ENCODE measurements around the gene TOP2A. TPM values are rescaled to one million over a fixed set of nuclear protein-coding genes. Genes with fewer than 3 reads are reported as not detected.
A peak's percentile ranks its signal among the peaks of the same experiment; 100 is the strongest.

TOP2A gene
- total RNA-seq, 1 donor = 14.5 TPM

DNA sequence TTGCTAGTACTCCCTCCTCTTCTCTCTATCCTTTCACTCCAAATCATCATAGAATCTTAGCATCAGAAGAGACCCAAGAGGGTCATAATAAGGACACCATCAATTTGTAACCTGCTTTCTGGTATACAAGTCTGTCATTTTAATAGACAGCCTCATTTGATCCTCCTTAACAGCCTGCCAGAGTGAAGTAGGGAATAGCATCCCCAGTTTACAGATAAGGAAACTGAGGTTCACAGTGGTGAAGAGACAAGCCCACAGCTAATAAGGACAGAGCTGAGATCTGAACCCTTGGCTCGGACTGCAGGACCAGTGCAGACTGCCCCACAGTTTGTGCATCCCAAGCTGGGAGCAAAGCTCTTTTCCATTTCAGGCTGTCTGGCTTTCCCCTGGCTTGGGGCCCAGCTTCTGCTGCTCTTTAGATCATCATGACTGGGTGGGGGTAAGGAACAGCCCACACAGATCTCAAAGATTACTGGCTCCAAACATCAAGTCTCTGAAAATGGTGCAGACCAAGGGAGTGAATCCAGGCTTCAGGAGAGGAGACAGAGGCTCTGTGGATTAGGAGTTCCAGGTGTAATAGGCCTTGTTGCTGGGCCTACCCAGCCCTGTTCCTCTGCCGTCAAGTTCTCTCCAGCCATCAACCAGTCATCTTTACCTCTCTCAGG, 15.3 kb upstream of the TOP2A start:
- Histone ChIP-seq H3K36me3 (ENCODE audit: insufficient read depth, low read length) (no peaks in the 10 kb centered on the region), H3K79me2 (ENCODE audit: insufficient read depth, low read length) (no peaks in the 10 kb centered on the region), H3K27ac (ENCODE audit: low read depth, low read length) (peak overlapping the region; percentile 2), H3K4me3 (ENCODE audit: insufficient read depth, low read length) (no peak overlapping the region), H4K20me1 (ENCODE audit: insufficient read depth, low read length) (no peaks in the 10 kb centered on the region), H3K9me3 (ENCODE audit: low read depth, low read length) (no peaks in the 10 kb centered on the region), H3K27me3 (ENCODE audit: insufficient read depth, low read length) (no peaks in the 10 kb centered on the region), H2AFZ (ENCODE audit: low read length) (peak overlapping the region; percentile 86), H3K4me2 (ENCODE audit: insufficient read depth, low read length) (no peak overlapping the region), H3K4me1 (ENCODE audit: insufficient read depth, low read length) (peaks cover 9% of the 10 kb centered on the region)
- TF ChIP-seq, protein P1, sequence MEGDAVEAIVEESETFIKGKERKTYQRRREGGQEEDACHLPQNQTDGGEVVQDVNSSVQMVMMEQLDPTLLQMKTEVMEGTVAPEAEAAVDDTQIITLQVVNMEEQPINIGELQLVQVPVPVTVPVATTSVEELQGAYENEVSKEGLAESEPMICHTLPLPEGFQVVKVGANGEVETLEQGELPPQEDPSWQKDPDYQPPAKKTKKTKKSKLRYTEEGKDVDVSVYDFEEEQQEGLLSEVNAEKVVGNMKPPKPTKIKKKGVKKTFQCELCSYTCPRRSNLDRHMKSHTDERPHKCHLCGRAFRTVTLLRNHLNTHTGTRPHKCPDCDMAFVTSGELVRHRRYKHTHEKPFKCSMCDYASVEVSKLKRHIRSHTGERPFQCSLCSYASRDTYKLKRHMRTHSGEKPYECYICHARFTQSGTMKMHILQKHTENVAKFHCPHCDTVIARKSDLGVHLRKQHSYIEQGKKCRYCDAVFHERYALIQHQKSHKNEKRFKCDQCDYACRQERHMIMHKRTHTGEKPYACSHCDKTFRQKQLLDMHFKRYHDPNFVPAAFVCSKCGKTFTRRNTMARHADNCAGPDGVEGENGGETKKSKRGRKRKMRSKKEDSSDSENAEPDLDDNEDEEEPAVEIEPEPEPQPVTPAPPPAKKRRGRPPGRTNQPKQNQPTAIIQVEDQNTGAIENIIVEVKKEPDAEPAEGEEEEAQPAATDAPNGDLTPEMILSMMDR (IDR thresholded peaks at IDR 0.05; ENCODE audit: extremely low read depth, low read depth, low read length) = no peak
- DNase-seq (ENCODE audit: insufficient read length, low spot score, missing footprints) = peak; percentile 91

DNA sequence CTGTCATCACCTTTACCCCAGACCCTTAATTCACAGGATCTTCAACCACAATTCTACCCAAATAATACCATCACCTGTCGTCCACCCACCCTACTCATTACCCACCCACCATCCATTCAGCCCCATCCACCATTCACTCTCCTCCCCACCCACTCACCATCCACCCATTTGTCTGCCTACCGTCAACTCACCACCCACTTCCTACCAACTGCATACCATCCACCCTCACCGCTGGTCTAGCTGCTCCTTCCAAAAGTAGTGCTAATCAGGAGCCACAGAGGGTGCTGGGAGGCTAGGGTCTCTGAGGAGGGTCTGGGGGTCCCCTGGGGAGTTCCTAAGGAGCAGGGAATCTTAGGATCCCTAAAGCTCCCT, 13.5 kb upstream of the TOP2A start:
- Histone ChIP-seq H3K27me3 (ENCODE audit: insufficient read depth, low read length) (no peaks in the 10 kb centered on the region), H3K4me3 (ENCODE audit: insufficient read depth, low read length) (no peak overlapping the region), H3K4me2 (ENCODE audit: insufficient read depth, low read length) (no peak overlapping the region), H3K79me2 (ENCODE audit: insufficient read depth, low read length) (no peaks in the 10 kb centered on the region), H2AFZ (ENCODE audit: low read length) (no peak overlapping the region), H4K20me1 (ENCODE audit: insufficient read depth, low read length) (no peaks in the 10 kb centered on the region), H3K4me1 (ENCODE audit: insufficient read depth, low read length) (peaks cover 9% of the 10 kb centered on the region), H3K27ac (ENCODE audit: low read depth, low read length) (no peak overlapping the region), H3K36me3 (ENCODE audit: insufficient read depth, low read length) (no peaks in the 10 kb centered on the region), H3K9me3 (ENCODE audit: low read depth, low read length) (no peaks in the 10 kb centered on the region)
- TF ChIP-seq, protein P1 (IDR thresholded peaks at IDR 0.05; ENCODE audit: extremely low read depth, low read depth, low read length) = no peak
- DNase-seq (ENCODE audit: insufficient read length, low spot score, missing footprints) = no peak

DNA sequence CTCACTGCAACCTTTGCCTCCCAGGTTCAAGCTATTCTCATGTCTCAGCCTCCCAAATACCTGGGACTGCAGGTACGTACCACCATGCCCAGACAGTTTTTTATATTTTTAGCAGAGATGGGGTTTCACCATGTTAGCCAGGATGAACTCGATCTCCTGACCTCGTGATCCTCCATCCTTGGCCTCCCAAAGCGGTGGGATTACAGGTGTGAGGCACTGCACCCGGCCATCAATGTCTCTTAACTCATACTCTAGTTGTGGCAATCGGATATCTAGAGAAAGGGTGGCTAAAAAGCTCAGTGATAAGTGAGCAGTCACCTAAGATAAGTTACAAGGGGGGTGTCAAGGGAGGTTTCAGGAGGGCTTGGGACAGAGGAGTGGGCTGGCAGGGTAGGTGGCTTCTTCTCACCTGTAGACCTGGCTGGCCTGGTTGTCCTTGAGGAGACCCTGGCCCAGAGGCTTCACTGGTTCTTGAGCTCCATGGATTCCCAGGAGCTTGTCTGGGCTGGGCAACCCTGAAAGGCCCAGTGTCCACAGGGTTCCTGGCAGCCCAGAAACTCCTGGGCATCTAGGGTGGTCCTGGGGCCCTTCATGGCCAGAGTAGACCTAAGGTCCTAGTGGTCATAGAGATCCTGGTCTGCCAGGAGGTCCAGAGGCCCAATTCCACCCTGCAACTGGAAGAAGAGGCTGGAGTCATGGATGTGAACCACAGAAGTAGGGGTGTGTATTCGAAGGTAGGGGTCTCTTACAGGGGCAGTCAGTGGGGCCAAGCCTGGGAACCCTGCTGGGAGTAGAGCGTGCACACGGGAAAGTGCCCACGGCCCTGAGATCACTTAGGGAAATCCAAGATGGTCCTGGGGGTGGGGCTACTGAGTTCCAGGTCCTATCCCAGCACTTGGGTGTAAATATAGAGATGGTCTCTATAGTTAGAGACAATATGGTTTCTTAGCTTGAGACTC, 12.9 kb upstream of the TOP2A start:
- Histone ChIP-seq H3K36me3 (ENCODE audit: insufficient read depth, low read length) (no peaks in the 10 kb centered on the region), H4K20me1 (ENCODE audit: insufficient read depth, low read length) (no peaks in the 10 kb centered on the region), H3K4me2 (ENCODE audit: insufficient read depth, low read length) (no peak overlapping the region), H3K4me3 (ENCODE audit: insufficient read depth, low read length) (no peak overlapping the region), H3K4me1 (ENCODE audit: insufficient read depth, low read length) (peaks cover 9% of the 10 kb centered on the region), H3K27me3 (ENCODE audit: insufficient read depth, low read length) (no peaks in the 10 kb centered on the region), H3K79me2 (ENCODE audit: insufficient read depth, low read length) (no peaks in the 10 kb centered on the region), H2AFZ (ENCODE audit: low read length) (no peak overlapping the region), H3K9me3 (ENCODE audit: low read depth, low read length) (no peaks in the 10 kb centered on the region), H3K27ac (ENCODE audit: low read depth, low read length) (no peak overlapping the region)
- TF ChIP-seq, protein P1 (IDR thresholded peaks at IDR 0.05; ENCODE audit: extremely low read depth, low read depth, low read length) = no peak
- DNase-seq (ENCODE audit: insufficient read length, low spot score, missing footprints) = no peak

DNA sequence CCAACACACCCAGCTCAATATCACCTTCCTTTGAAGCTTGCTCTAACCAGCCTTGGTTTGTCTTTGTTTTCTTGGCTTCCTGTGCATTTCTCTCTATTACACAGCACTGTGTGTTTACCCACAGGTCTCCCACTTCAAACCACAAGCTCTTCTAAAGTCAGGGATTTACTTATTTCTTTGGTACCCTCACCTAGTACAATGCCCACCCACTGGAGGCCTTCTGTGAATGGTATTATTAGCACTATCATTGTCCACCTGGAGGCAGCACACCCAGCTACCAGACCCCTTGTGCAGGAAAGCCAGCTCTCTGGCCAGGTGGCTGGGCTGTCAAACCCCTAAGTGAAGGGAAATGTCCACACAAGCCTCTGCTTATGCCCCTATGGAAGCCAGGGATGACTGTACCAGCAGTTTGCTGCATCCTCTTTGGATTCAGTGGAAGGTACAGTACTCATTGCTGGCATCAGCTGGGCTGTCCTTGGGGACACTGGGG, 9.4 kb upstream of the TOP2A start:
- TF ChIP-seq, protein P1 (IDR thresholded peaks at IDR 0.05; ENCODE audit: extremely low read depth, low read depth, low read length) = no peak
- Histone ChIP-seq H3K27me3 (ENCODE audit: insufficient read depth, low read length) (no peaks in the 10 kb centered on the region), H3K27ac (ENCODE audit: low read depth, low read length) (no peak overlapping the region), H3K4me2 (ENCODE audit: insufficient read depth, low read length) (no peak overlapping the region), H3K4me3 (ENCODE audit: insufficient read depth, low read length) (no peak overlapping the region), H3K79me2 (ENCODE audit: insufficient read depth, low read length) (no peaks in the 10 kb centered on the region), H3K9me3 (ENCODE audit: low read depth, low read length) (no peaks in the 10 kb centered on the region), H2AFZ (ENCODE audit: low read length) (no peak overlapping the region), H4K20me1 (ENCODE audit: insufficient read depth, low read length) (no peaks in the 10 kb centered on the region), H3K36me3 (ENCODE audit: insufficient read depth, low read length) (no peaks in the 10 kb centered on the region), H3K4me1 (ENCODE audit: insufficient read depth, low read length) (no peaks in the 10 kb centered on the region)
- DNase-seq (ENCODE audit: insufficient read length, low spot score, missing footprints) = no peak

Data from osteoblast (primary cell).